ENCODE results near the gene FGF8.
"Not testable (repeated sequence)": the region's sequence is repeated elsewhere in the genome, so short reads cannot be mapped to it uniquely, and the experiment has no call there.

Gene FGF8

DNA sequence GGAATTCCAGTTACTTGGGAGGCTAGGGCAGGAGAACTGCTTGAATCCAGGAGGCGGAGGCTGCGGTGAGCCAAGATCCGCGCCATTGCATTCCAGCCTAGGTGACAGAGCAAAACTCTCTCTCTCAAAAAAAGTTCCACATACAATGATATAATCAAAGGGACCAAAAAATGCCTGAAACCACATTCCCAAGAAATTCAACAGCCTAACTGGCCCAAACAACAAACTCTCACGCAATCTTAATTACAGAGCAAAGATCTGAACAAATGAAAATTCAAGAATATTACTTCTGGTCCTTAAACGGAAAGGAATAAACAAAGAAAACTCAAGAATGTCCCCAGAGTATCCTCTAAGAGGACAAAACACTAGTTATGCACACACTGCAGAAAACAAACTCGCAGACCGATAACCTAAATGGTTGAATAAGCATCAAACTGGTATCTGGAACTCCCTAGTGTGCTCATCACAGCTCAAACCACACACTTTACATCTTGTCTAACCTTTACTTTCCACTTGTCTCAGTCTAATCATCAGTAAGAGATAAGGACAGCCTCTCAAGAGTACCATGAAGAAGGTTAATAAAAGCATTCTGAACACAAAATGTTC, 38.7 kb upstream of the FGF8 start:
- Histone ChIP-seq H3K36me3 (ENCODE audit: insufficient read depth, low read length) (peaks cover 11% of the 10 kb centered on the region; the same call in 1 of the 2 replicates), H3K9ac (ENCODE audit: insufficient read length) (no peak overlapping the region), H3K4me3 (no peak overlapping the region; the same call in 1 of the 2 replicates), H3K9me3 (ENCODE audit: low read depth, low read length) (no peaks in the 10 kb centered on the region), H3K27ac (no peak overlapping the region)
- DNase-seq (ENCODE audit: low read depth, low spot score), result no peak
- no peak for TF ChIP-seq POLR2AphosphoS5 (IDR thresholded peaks at IDR 0.05; ENCODE audit: borderline replicate concordance, low read depth, low read length)
- TF ChIP-seq FOXP2 (optimal IDR thresholded peaks at IDR 0.05; ENCODE audit: control extremely low read depth, extremely low read length, insufficient read depth), result no peak
- no peak for TF ChIP-seq EZH2 (IDR thresholded peaks at IDR 0.05)

DNA sequence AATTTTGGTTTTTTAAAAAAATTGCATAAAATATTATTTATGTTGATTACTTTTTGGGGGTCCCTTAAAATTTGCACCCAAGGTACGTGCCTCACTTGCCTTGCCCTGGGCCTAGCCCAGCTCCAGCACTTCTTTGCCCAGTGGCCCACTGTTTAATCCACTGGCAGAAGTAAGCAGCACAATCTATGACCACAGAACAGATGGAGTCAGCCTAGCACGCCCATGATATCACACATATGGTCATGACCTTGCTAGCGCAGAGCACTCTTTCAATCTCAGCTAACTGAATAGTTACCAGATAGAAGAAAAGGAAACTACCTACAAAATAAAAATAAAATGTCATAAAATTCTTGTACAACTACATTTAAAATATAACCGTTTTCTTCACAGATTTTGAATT, 36.7 kb upstream of the FGF8 start:
- DNase-seq (ENCODE audit: low read depth, low spot score), result no peak
- H3K36me3 ChIP-seq (ENCODE audit: insufficient read depth, low read length), result peaks cover 22% of the 10 kb centered on the region; the same call in 1 of the 2 replicates
- H3K4me3 ChIP-seq, result no peak overlapping the region
- no peak for TF ChIP-seq FOXP2 (optimal IDR thresholded peaks at IDR 0.05; ENCODE audit: control extremely low read depth, extremely low read length, insufficient read depth)
- no peak for TF ChIP-seq POLR2AphosphoS5 (IDR thresholded peaks at IDR 0.05; ENCODE audit: borderline replicate concordance, low read depth, low read length)
- no peak for TF ChIP-seq EZH2 (IDR thresholded peaks at IDR 0.05)
- H3K27ac ChIP-seq, result no peak overlapping the region
- H3K9ac ChIP-seq (ENCODE audit: insufficient read length), result no peak overlapping the region
- no peaks in the 10 kb centered on the region for H3K9me3 ChIP-seq (ENCODE audit: low read depth, low read length)

DNA sequence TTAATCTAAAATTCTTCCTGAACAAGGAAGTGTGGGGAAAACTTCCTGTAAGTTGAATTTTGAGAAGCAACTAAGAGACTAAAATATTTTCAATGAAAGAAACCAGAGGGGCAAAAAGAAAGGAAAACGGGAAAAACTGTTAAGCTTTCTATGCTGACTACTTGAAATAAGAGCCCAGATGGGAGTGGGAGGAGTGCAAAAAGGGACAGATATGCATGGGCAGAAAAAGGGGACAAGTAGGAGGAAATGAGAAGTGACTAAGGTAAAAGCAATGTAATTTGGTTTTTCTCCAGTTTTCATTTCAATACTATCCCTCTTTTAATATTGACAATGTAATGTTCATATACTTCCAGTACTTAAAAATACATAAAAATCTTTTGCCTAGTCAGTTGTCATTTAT, 31.2 kb upstream of the FGF8 start:
- no peak for TF ChIP-seq EZH2 (IDR thresholded peaks at IDR 0.05)
- TF ChIP-seq POLR2AphosphoS5 (IDR thresholded peaks at IDR 0.05; ENCODE audit: borderline replicate concordance, low read depth, low read length), result no peak
- no peak for TF ChIP-seq FOXP2 (optimal IDR thresholded peaks at IDR 0.05; ENCODE audit: control extremely low read depth, extremely low read length, insufficient read depth)
- H3K9ac ChIP-seq (ENCODE audit: insufficient read length), result no peak overlapping the region
- no peak for DNase-seq (ENCODE audit: low read depth, low spot score)
- H3K4me3 ChIP-seq, result no peak overlapping the region
- no peak overlapping the region for H3K27ac ChIP-seq
- H3K9me3 ChIP-seq (ENCODE audit: low read depth, low read length), result no peaks in the 10 kb centered on the region
- peaks cover 41% of the 10 kb centered on the region for H3K36me3 ChIP-seq (ENCODE audit: insufficient read depth, low read length)

DNA sequence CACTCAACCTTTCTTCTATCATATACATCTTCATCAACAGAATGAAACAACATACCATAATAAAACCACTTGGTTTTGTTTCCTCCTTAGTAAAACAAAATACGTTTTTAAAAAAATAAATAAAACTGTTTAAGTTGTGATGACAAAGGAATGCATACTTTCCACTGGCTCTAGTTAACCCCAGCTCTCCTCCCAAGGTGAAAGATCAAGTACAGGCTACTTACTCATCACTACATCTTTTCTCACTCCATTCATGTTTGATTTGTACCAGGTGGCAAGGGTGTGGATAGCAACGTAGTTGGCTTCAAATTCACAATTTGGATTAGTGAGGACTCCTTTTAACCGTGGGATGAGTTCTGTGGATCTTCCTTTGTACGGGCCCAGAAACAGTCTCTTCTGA, 27.6 kb upstream of the FGF8 start:
- no peak for DNase-seq (ENCODE audit: low read depth, low spot score)
- TF ChIP-seq FOXP2 (optimal IDR thresholded peaks at IDR 0.05; ENCODE audit: control extremely low read depth, extremely low read length, insufficient read depth), result no peak
- TF ChIP-seq POLR2AphosphoS5 (IDR thresholded peaks at IDR 0.05; ENCODE audit: borderline replicate concordance, low read depth, low read length), result no peak
- no peak for TF ChIP-seq EZH2 (IDR thresholded peaks at IDR 0.05)
- H3K9me3 ChIP-seq (ENCODE audit: low read depth, low read length), result no peaks in the 10 kb centered on the region
- H3K9ac ChIP-seq (ENCODE audit: insufficient read length), result no peak overlapping the region
- H3K27ac ChIP-seq, result no peak overlapping the region
- peaks cover 61% of the 10 kb centered on the region for H3K36me3 ChIP-seq (ENCODE audit: insufficient read depth, low read length)
- no peak overlapping the region for H3K4me3 ChIP-seq

DNA sequence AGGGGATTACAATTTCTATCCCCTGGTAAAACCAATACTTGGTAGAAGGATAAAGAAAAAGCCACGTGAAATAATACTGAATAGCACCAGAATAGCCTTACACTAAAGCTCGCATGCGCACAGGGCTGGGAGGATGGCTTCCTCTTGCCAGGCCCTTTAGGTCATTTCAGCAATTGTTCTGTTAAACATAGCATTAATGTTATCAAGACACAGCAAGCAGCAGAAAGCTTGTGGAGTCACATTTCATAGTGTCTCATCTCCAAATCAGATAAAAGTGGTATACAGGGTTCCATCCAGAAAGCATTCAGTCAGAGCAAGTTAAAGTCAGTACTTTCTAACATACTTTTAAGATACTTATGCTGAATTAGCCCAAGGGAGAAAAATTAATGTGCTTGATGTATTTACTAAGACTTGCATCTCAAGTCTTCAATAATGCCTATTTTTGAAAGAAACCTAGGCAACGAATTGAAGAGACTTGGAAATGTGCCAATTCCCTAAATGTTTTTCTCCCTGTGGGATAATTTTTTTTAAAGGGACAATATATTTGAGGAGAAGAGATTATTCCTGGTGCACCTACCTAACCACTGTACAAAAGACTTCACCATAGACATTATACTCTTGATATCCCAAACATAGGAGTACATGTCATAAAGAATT, 21.6 kb upstream of the FGF8 start:
- peaks cover 72% of the 10 kb centered on the region for H3K36me3 ChIP-seq (ENCODE audit: insufficient read depth, low read length)
- no peak overlapping the region for H3K4me3 ChIP-seq
- no peak overlapping the region for H3K9ac ChIP-seq (ENCODE audit: insufficient read length)
- no peak for TF ChIP-seq FOXP2 (optimal IDR thresholded peaks at IDR 0.05; ENCODE audit: control extremely low read depth, extremely low read length, insufficient read depth)
- TF ChIP-seq POLR2AphosphoS5 (IDR thresholded peaks at IDR 0.05; ENCODE audit: borderline replicate concordance, low read depth, low read length), result no peak
- no peak overlapping the region for H3K27ac ChIP-seq
- H3K9me3 ChIP-seq (ENCODE audit: low read depth, low read length), result no peaks in the 10 kb centered on the region
- DNase-seq (ENCODE audit: low read depth, low spot score), result no peak

DNA sequence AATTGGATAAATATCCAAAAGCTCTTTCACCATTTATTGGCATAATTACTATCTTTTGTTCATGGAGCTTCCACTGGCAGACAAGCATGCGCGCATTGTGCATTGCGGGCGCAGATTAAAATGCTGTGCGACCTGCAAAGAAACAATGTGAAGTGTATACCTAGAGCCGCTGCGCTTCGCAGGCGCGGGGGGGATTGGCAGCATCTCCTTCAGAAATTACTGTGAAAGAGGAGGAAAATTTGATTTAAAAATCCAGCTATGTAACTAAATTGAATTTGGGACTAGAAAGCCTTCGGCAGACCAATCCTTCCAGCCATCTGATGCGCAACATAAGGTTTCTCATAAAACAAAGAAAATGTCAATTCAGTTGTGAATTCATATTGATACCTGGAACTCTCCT, 17.6 kb upstream of the FGF8 start:
- DNase-seq (ENCODE audit: low read depth, low spot score), result no peak
- TF ChIP-seq FOXP2 (optimal IDR thresholded peaks at IDR 0.05; ENCODE audit: control extremely low read depth, extremely low read length, insufficient read depth) (no peak), EZH2 (IDR thresholded peaks at IDR 0.05) (no peak), POLR2AphosphoS5 (IDR thresholded peaks at IDR 0.05; ENCODE audit: borderline replicate concordance, low read depth, low read length) (no peak)

DNA sequence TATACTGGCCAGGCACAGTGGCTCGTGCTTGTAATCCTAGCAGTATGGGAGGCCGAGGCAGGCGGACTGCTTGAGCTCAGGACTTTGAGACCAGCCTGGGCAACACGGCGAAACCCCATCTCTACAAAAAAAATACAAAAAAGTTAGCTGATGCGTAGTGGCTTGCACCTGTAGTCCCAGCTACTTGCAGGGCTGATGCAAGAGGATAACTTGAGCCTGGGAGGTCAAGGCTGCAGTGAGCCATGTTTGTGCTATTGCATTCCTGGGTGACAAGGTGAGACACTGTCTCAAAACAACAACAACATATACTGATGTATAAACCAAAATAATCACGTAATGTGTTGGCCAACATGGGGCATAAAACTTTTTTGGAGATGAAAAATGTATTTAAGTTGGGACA, 13.8 kb upstream of the FGF8 start:
- Histone ChIP-seq H3K27ac (no peak overlapping the region), H3K9me3 (ENCODE audit: low read depth, low read length) (no peaks in the 10 kb centered on the region), H3K4me3 (no peak overlapping the region), H3K36me3 (ENCODE audit: insufficient read depth, low read length) (peaks cover 36% of the 10 kb centered on the region), H3K9ac (ENCODE audit: insufficient read length) (no peak overlapping the region)
- no peak for DNase-seq (ENCODE audit: low read depth, low spot score)
- TF ChIP-seq POLR2AphosphoS5 (IDR thresholded peaks at IDR 0.05; ENCODE audit: borderline replicate concordance, low read depth, low read length) (no peak), FOXP2 (optimal IDR thresholded peaks at IDR 0.05; ENCODE audit: control extremely low read depth, extremely low read length, insufficient read depth) (no peak), EZH2 (IDR thresholded peaks at IDR 0.05) (no peak)

More for the DNA sequence above, 17.6 kb upstream of the FGF8 start:
- Histone ChIP-seq H3K36me3 (ENCODE audit: insufficient read depth, low read length) (peaks cover 46% of the 10 kb centered on the region), H3K9ac (ENCODE audit: insufficient read length) (no peak overlapping the region), H3K4me3 (no peak overlapping the region), H3K27ac (no peak overlapping the region), H3K9me3 (ENCODE audit: low read depth, low read length) (no peaks in the 10 kb centered on the region)

DNA sequence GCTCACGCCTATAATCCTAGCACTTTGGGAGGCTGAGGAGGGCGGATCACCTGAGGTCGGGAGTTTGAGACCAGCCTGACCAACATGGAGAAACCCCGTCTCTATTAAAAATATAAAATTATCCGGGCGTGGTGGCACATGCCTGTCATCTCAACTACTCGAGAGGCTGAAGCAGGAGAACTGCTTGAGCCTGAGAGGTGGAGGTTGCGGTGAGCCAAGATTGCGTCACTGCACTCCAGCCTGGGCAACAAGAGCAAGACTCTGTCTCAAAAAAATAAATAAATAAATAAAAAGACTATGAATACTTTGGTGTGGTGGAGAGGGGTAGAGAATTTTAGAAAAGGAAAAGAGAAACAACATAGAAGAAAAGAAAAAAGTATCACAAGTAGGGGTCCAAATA, 13.3 kb upstream of the FGF8 start:
- not testable (repeated sequence) for H3K4me3 ChIP-seq; H3K9me3 ChIP-seq (ENCODE audit: low read depth, low read length); H3K9ac ChIP-seq (ENCODE audit: insufficient read length); DNase-seq (ENCODE audit: low read depth, low spot score); H3K27ac ChIP-seq
- H3K36me3 ChIP-seq (ENCODE audit: insufficient read depth, low read length), result peaks cover 31% of the 10 kb centered on the region

DNA sequence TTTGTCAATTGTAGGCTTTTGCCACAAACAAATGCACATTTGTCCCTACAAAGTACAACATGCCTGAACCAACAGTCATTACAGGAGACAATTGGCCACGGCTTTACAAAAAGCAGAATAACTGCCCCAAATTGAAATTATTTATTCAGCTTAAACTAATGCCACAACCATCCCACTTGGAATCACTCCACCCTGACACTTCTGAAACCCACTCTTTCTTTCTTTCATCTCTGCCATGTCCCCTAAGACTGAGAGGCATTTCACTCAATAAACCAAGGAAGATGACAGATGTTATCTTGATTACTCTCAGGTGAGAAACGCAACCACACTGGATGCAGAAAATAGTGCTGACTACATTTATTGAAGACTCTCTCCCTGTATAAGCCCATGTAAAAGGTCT, 9.9 kb upstream of the FGF8 start:
- Histone ChIP-seq H3K27ac (no peak overlapping the region), H3K9me3 (ENCODE audit: low read depth, low read length) (no peaks in the 10 kb centered on the region), H3K9ac (ENCODE audit: insufficient read length) (no peak overlapping the region), H3K36me3 (ENCODE audit: insufficient read depth, low read length) (peaks cover 11% of the 10 kb centered on the region; the same call in 1 of the 2 replicates), H3K4me3 (no peak overlapping the region)
- TF ChIP-seq POLR2AphosphoS5 (IDR thresholded peaks at IDR 0.05; ENCODE audit: borderline replicate concordance, low read depth, low read length) (no peak), EZH2 (IDR thresholded peaks at IDR 0.05) (no peak), FOXP2 (optimal IDR thresholded peaks at IDR 0.05; ENCODE audit: control extremely low read depth, extremely low read length, insufficient read depth) (no peak)
- no peak for DNase-seq (ENCODE audit: low read depth, low spot score)
